Islet precursor cell (in vitro differentiated cells): ENCODE results near the gene DTNB.
"Not testable (repeated sequence)": the region's sequence is repeated elsewhere in the genome, so short reads cannot be mapped to it uniquely, and the experiment has no call there.

Experiments used
- DNase-seq: peaks from one replicate; pipeline ENCODE4 v3.0.0-alpha.2; 2018

The DTNB gene

GRCh38 chr2:25446122-25446521, 227.3 kb downstream of the DTNB start:
- DNase-seq = no peak

GRCh38 chr2:25445464-25445863, 227.9 kb downstream of the DTNB start:
- peak; percentile 59 for DNase-seq

GRCh38 chr2:25444608-25445270, 228.6 kb downstream of the DTNB start:
- DNase-seq = no peak

GRCh38 chr2:25443766-25444165, 229.6 kb downstream of the DTNB start:
- no peak for DNase-seq

- DNase-seq = no peak
Measured at GRCh38 chr2:25441353-25441752, 232.0 kb downstream of the DTNB start.

GRCh38 chr2:25438793-25439192, 234.6 kb downstream of the DTNB start:
- no peak for DNase-seq

GRCh38 chr2:25437881-25438662, 235.3 kb downstream of the DTNB start:
- DNase-seq = no peak

GRCh38 chr2:25435421-25435820, 238.0 kb downstream of the DTNB start:
- DNase-seq = no peak

- DNase-seq = no peak
Measured at GRCh38 chr2:25431604-25432003, 241.8 kb downstream of the DTNB start.

- DNase-seq = no peak
Measured at GRCh38 chr2:25430556-25430955, 242.8 kb downstream of the DTNB start.

GRCh38 chr2:25426326-25426725, 247.1 kb downstream of the DTNB start:
- DNase-seq = no peak

- no peak for DNase-seq
Measured at GRCh38 chr2:25424426-25425028, 248.8 kb downstream of the DTNB start.

- no peak for DNase-seq
Measured at GRCh38 chr2:25421820-25422411, 251.5 kb downstream of the DTNB start.

- DNase-seq = no peak
Measured at GRCh38 chr2:25421289-25421688, 252.1 kb downstream of the DTNB start.

GRCh38 chr2:25420820-25421237, 252.5 kb downstream of the DTNB start:
- DNase-seq = no peak

GRCh38 chr2:25419678-25420242, 253.6 kb downstream of the DTNB start:
- DNase-seq = no peak

- DNase-seq = no peak
Measured at GRCh38 chr2:25418944-25419677, 254.3 kb downstream of the DTNB start.

GRCh38 chr2:25417715-25418369, 255.5 kb downstream of the DTNB start:
- no peak for DNase-seq

GRCh38 chr2:25416674-25417073, 256.7 kb downstream of the DTNB start:
- no peak for DNase-seq

GRCh38 chr2:25414781-25415180, 258.6 kb downstream of the DTNB start:
- no peak for DNase-seq

- not testable (repeated sequence) for DNase-seq
Measured at GRCh38 chr2:25413409-25413808, 260.0 kb downstream of the DTNB start.

- DNase-seq = no peak
Measured at GRCh38 chr2:25411753-25412152, 261.6 kb downstream of the DTNB start.
